GM19452 (cell line): ENCODE data around the gene ZNF616.

Source experiments
- ATAC-seq: cut with Tn5 transposase; IDR thresholded peaks from one replicate; pipeline ENCODE4 v1.9.1; 2021; ENCODE audit not compliant: unreplicated experiment

The ZNF616 gene

GRCh38 chr19:52139252-52140031 is at the start of gene ZNF616:
Gene ZNF616 (minus strand): TSS chr19:52139938. CDS start chr19:52130512, 9,426 bp downstream.
- peak; percentile 35 for ATAC-seq

GRCh38 chr19:52188822-52189734 is 49.3 kb upstream of the ZNF616 start:
- peak; percentile 1 for ATAC-seq

- ATAC-seq, result no peak
Observed at GRCh38 chr19:52187407-52187806, 47.7 kb upstream of the ZNF616 start.

GRCh38 chr19:52176574-52176973 is 36.8 kb upstream of the ZNF616 start:
- ATAC-seq, result no peak

GRCh38 chr19:52172347-52172746 is 32.6 kb upstream of the ZNF616 start:
- no peak for ATAC-seq

GRCh38 chr19:52171321-52172169 is 31.8 kb upstream of the ZNF616 start, which contains the start of gene ZNF836:
Gene ZNF836 (minus strand): TSS chr19:52171621. CDS start chr19:52168072, 3,549 bp downstream.
- peak; percentile 72 for ATAC-seq

GRCh38 chr19:52170863-52171320 is 31.2 kb upstream of the ZNF616 start:
- peak; percentile 30 for ATAC-seq

- no peak for ATAC-seq
Observed at GRCh38 chr19:52170304-52170703, 30.6 kb upstream of the ZNF616 start.

- no peak for ATAC-seq
Observed at GRCh38 chr19:52155596-52156359, 16.0 kb upstream of the ZNF616 start.

GRCh38 chr19:52148256-52148655 is 8.5 kb upstream of the ZNF616 start:
- ATAC-seq, result no peak

GRCh38 chr19:52142001-52142595 is 2.4 kb upstream of the ZNF616 start:
- ATAC-seq, result no peak

GRCh38 chr19:52141203-52141602 is 1.5 kb upstream of the ZNF616 start:
- ATAC-seq, result no peak

- peak; percentile 89 for ATAC-seq
Observed at GRCh38 chr19:52140032-52140710, 433 bp upstream of the ZNF616 start.

- ATAC-seq, result no peak
Observed at GRCh38 chr19:52138983-52139251, 821 bp downstream of the ZNF616 start.

- ATAC-seq, result no peak
Observed at GRCh38 chr19:52138278-52138982, 1.3 kb downstream of the ZNF616 start.

GRCh38 chr19:52120286-52120685 is 19.5 kb downstream of the ZNF616 start:
- no peak for ATAC-seq

GRCh38 chr19:52115526-52116053 is 24.1 kb downstream of the ZNF616 start:
- no peak for ATAC-seq

GRCh38 chr19:52114691-52115090 is 25.0 kb downstream of the ZNF616 start:
- ATAC-seq, result no peak
